ENCODE results near the gene ANKRD16. TPM values are rescaled to one million over a fixed set of nuclear protein-coding genes. Genes with fewer than 3 reads are reported as not detected.
"Not testable (repeated sequence)": the region's sequence is repeated elsewhere in the genome, so short reads cannot be mapped to it uniquely, and the experiment has no call there.

ANKRD16 gene
- total and polyA plus RNA-seq, 2 experiments from 2014 or later: 6.4 to 16.1 TPM

DNA sequence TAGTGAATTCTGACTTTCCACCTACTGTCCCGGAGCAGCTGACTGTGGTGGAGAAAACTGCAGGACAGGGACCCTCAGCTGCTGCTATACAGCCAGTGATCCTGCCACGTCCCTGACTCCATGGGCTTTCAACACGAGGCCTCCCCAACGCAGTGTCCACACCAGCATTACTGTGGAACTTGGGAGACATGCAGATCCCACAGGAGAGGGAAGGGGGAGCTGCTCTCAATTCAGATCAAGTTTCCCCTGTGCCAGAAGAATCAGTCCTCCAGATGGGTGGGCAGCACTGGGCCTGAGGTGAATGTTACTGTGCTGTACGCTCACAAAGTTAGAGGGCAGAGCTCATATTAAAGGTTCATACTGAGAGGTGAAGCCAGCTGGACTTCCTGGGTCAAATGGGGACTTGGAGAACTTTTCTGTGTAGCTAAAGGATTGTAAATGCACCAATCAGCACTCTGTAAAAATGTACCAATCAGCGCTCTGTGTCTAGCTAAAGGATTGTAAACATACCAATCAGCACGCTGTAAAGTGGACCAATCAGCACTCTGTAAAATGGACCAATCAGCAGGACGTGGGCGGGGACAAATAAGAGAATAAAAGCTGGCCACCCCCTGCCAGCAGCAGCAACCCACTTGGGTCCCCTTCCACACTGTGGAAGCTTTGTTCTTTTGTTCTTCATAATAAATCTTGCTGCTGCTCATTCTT lies 26.6 kb downstream of the ANKRD16 start:
- not testable (repeated sequence) for H3K9me2 ChIP-seq (ENCODE audit: insufficient read depth); H3K27me3 Mint-ChIP-seq (ENCODE audit: insufficient read depth, low read depth, poor library complexity); H3K27me3 ChIP-seq (ENCODE audit: insufficient read depth); H3K27ac Mint-ChIP-seq; H3K4me3 Mint-ChIP-seq; H3K36me3 ChIP-seq (ENCODE audit: insufficient read depth); ATAC-seq; H3K4me2 ChIP-seq; H3K4me1 ChIP-seq (ENCODE audit: insufficient read depth); H3K4me3 ChIP-seq; H3F3A ChIP-seq (replicated peaks; ENCODE audit: low read depth); H2AFZ ChIP-seq; H3K4me1 Mint-ChIP-seq; H3K79me2 ChIP-seq (replicated peaks; ENCODE audit: insufficient read depth); H3K9me3 Mint-ChIP-seq; H3K27ac ChIP-seq (ENCODE audit: low read depth); DNase-seq (ENCODE audit: low spot score); H4K20me1 ChIP-seq (replicated peaks; ENCODE audit: insufficient read depth)
- peaks cover 33% of the 10 kb centered on the region for H3K36me3 Mint-ChIP-seq (ENCODE audit: low read depth)
- 0 out of 4 replicates have a peak, but pooled peaks of 1 of the 2 experiments have one; percentile 9 for TF ChIP-seq CTCF (conservative IDR thresholded peaks at IDR 0.05; ENCODE audit: low read depth in 2 of 2)

- Histone ChIP-seq H3K4me1 (ENCODE audit: insufficient read depth) (no peaks in the 10 kb centered on the region), H2AFZ (no peak overlapping the region), H3K36me3 (ENCODE audit: insufficient read depth) (no peaks in the 10 kb centered on the region), H3K4me3 (no peak overlapping the region), H3K9me2 (ENCODE audit: insufficient read depth) (no peaks in the 10 kb centered on the region), H3K27me3 (ENCODE audit: insufficient read depth) (no peaks in the 10 kb centered on the region), H3K27ac (ENCODE audit: low read depth) (no peak overlapping the region), H3F3A (replicated peaks; ENCODE audit: low read depth) (no peaks in the 10 kb centered on the region), H3K79me2 (replicated peaks; ENCODE audit: insufficient read depth) (no peaks in the 10 kb centered on the region), H4K20me1 (replicated peaks; ENCODE audit: insufficient read depth) (no peaks in the 10 kb centered on the region), H3K4me2 (no peak overlapping the region)
- ATAC-seq (no peak), DNase-seq (ENCODE audit: low spot score) (no peak)
- Mint-ChIP-seq H3K27me3 (ENCODE audit: insufficient read depth, low read depth, poor library complexity) (no peaks in the 10 kb centered on the region), H3K9me3 (peaks cover under 1% of the 10 kb centered on the region; the same call in 1 of the 3 replicates), H3K4me1 (peaks cover under 1% of the 10 kb centered on the region; the same call in 1 of the 3 replicates), H3K36me3 (ENCODE audit: low read depth) (peaks cover 26% of the 10 kb centered on the region), H3K4me3 (no peak overlapping the region), H3K27ac (no peak overlapping the region)
- no peak for TF ChIP-seq STAT1 (IDR thresholded peaks at IDR 0.05; ENCODE audit: unreplicated experiment)
- TF ChIP-seq EZH2 (IDR thresholded peaks at IDR 0.05; ENCODE audit: low read depth, unreplicated experiment): no peak
- TF ChIP-seq NANOG (IDR thresholded peaks at IDR 0.05; ENCODE audit: borderline replicate concordance): no peak
- no peak for TF ChIP-seq CTCF (conservative IDR thresholded peaks at IDR 0.05; ENCODE audit: low read depth in 2 of 2)
Measured at GRCh38 chr10:5862360-5862961, 27.2 kb downstream of the ANKRD16 start.

Measured in GM23338 (cell line).